Activated CD4-positive, alpha-beta T cell treated with anti-CD3 and anti-CD28 coated beads, Interleukin-2, Interleukin-6, amounts not matched to agents 100 ng/mL and 50 ng/mL, durations not matched to agents 16 hours and 8 hours (primary cell): ENCODE measurements around the gene NDUFS1.
A peak's percentile ranks its signal among the peaks of the same experiment; 100 is the strongest.
"Not testable (repeated sequence)": the region's sequence is repeated elsewhere in the genome, so short reads cannot be mapped to it uniquely, and the experiment has no call there.

Source experiments
- DNase-seq: peaks from one replicate; pipeline ENCODE4 v3.0.0-alpha.2; 2020

Gene NDUFS1

DNA sequence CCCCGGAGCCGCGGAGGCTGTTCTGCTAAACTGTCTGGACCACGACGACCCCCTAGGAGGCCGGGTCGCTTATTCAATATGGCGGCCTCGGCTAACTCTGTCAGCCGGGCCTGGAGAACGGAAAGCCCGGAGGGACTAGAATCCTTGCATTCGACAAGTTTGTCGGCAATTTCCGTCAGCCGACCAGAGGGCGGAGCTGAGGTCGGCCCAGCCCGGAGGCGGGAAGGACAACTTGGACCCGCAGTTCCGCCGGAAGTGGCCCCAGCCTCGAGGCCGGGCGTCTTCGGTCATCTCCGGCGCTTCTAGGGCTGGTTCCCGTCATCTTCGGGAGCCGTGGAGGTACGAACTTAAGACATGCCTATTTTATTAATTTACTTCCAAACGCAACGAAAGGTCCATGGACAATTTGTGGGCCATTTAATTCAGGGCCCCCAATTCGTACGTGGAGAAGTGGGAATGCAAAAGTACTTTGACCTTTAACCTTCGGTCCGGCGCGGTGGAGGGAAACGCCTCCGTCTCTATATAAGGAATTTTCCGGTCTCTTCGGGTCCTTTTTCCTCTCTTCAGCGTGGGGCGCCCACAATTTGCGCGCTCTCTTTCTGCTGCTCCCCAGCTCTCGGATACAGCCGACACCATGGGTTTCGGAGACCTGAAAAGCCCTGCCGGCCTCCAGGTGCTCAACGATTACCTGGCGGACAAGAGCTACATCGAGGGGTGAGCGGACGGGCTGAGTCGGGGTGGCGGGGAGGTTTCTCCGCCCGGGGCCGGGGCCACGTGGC, at the start of gene NDUFS1, which contains the start of gene EEF1B2:
TSS of gene NDUFS1 (minus strand) at position 99 of the 779 bp plus-strand sequence. CDS start 5,766 bp downstream, outside the sequence.
TSS of gene EEF1B2 (plus strand) at position 550 of the 779 bp plus-strand sequence. CDS start at position 635, 85 bp downstream.
- DNase-seq = peak; percentile 98

- DNase-seq = no peak
These were observed 49.7 kb upstream of the NDUFS1 start for GRCh38 chr2:206208900-206209299.

DNA sequence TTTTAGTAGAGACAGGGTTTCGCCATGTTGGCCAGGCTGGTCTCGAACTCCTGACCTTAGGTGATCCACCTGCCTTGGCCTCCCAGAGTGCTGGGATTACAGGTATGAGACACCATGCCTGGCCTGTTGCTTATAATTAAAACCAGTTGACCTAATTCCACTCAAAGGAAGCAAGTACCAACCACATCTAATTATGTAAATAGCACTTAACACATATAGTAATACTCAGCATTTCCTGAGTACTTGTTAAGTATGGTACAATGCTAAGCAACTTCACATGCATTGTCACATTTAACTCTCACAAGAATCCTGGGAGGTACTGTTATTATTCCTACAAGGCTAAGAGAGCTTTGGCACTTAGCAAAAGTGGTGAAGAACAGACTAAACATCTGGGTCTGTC, 48.1 kb upstream of the NDUFS1 start:
- DNase-seq = not testable (repeated sequence)

- DNase-seq = no peak
These were observed 45.5 kb upstream of the NDUFS1 start for GRCh38 chr2:206204710-206205109.

GRCh38 chr2:206203331-206203730, 44.1 kb upstream of the NDUFS1 start:
- no peak for DNase-seq

GRCh38 chr2:206202446-206202845, 43.2 kb upstream of the NDUFS1 start:
- no peak for DNase-seq

DNA sequence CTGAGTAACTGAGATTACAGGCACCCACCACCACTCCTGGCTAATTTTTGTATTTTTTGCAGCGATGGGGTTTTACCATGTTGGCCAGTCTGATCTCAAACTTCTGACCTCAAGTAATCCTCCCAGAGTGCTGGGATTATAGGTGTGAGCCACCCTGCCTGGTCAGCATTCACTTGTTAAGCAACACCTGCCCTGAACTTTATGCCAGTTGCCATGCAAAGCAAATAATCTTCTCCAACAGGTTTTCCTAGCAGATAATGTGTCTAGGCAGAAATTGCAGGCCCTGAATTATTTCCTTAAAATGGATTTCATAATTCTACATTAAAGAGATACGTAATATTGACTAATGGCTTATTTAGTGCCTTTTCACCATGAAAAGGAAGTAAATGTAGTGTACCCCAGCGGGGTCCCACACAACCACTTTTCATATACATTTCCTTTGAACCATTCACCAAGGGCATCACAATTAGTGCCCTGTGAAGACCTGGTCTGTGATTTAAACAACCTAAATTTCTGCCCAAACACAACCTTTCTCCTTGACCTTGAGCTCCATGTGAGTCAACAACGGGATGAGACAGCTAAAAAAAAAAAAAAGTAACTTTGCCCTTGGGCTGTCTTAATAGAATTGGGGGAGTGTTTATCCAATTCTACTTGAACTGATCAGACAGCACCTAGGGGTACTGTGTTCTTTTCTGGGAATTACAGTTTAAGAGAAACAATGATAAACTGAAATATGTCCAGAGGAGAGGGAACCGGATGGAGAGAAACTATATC, 42.0 kb upstream of the NDUFS1 start:
- no peak for DNase-seq

GRCh38 chr2:206198677-206199076, 39.4 kb upstream of the NDUFS1 start:
- no peak for DNase-seq

DNA sequence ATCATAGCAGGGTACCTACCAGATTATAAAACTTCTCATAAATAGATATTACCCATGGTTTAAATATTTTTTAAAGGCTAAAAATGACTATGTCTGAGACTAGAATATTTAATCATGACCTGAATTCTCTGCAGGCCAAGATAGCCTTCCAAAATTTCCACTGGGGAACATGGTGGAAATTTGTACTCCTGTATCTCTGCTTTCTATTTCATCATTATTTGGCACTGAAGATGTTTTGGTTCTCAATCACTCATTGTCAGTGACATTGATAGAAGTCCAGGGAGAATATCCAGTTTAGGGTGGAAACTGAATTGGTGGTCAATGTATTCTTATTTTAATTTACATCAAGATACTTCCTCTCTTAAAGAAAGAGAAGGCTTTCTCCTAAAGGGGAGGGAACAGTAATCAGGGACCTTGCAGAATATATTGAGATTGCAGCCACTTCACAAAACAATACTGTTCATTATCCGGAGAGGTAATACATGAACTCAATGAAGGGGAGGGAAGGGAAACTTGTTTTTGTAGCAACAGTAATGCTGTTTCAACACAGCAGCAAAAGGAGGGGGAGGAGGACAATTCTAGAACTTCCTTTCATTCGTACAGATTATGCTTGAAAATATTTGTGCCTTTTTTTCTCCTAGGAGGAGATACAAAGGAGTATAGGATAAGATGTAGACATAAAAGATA, 34.6 kb upstream of the NDUFS1 start:
- DNase-seq = no peak

- DNase-seq = no peak
These were observed 32.9 kb upstream of the NDUFS1 start for GRCh38 chr2:206192157-206192556.

DNA sequence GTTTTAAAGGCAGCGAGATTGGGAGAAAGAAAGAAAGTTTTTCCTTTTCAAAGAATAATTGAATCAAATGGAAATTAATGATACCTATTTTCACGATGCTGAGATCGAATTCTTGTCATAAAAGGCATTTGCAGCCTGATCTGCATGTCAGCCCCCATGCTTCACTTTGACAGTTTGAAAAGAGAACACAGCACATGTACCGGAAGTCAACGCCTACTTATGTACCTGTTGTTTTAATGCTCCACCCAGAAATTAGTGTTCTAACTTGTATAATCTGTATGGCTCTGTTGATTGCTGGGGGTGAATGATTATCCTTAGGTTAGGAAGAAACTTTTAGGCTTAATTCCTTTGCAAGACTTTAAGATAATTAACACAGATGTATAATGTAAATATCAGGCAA, 31.4 kb upstream of the NDUFS1 start:
- no peak for DNase-seq

DNA sequence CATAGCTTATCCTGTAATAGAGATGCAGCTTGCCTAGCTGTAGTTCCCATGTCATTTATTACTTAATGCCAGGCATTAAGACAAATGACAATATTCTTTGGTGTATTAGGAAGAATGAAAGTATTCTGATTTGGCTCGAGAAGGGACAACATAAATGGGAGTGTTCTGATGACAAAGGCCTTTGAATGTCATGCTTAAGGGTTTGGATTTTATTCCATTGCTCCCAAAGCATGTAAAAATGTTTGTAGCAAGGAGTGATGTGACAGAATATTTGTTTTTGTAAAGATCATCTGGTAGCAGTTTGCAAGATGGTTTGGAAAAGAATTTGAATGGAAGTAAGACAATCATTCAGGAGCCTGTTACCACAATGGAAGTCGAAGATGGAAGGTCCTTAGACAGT, 30.9 kb upstream of the NDUFS1 start:
- DNase-seq = no peak

- no peak for DNase-seq
These were observed 30.4 kb upstream of the NDUFS1 start for GRCh38 chr2:206189691-206190090.

GRCh38 chr2:206181526-206181925, 22.3 kb upstream of the NDUFS1 start:
- DNase-seq = not testable (repeated sequence)

GRCh38 chr2:206176901-206177300, 17.7 kb upstream of the NDUFS1 start:
- no peak for DNase-seq

GRCh38 chr2:206176121-206176520, 16.9 kb upstream of the NDUFS1 start:
- no peak for DNase-seq

GRCh38 chr2:206173147-206173546, 13.9 kb upstream of the NDUFS1 start:
- no peak for DNase-seq

- not testable (repeated sequence) for DNase-seq
These were observed 12.6 kb upstream of the NDUFS1 start for GRCh38 chr2:206171624-206172397.

GRCh38 chr2:206168230-206168629, 9.0 kb upstream of the NDUFS1 start:
- DNase-seq = not testable (repeated sequence)

DNA sequence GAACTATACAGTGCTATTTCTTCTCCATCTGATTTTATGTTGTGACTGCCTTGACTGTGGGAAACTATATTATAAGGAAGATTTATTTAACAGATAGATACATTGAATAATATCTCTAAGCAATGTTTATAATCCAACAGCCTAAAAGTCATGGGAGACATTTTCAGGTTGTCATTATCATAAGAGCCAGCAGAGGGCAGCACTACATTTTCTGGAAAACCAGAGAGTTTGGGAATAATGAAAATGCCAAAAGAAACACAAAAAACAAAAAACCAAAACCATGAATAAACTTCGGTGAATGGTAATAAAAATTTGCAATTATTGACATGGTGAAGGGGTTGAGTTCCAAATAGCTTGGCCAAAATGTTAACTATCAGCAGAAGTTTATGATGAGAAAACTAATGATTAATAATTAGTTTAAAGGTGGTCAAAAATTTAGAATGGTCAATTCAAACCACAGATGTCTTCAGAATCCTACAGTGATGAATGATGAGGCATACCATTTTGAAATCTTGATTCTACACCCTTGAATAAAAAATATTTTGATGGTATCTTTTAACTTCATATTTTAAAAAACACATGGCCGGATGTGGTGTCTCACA, 5.1 kb upstream of the NDUFS1 start:
- DNase-seq = peak; percentile 33

- DNase-seq = no peak
These were observed 4.1 kb upstream of the NDUFS1 start for GRCh38 chr2:206163251-206163880.

GRCh38 chr2:206162401-206162800, 3.2 kb upstream of the NDUFS1 start:
- DNase-seq = not testable (repeated sequence)
